HCEC 1CT (cell line): ENCODE data around the gene CD3D.

Source experiments
- DNase-seq: peaks from one replicate; pipeline ENCODE4 v3.0.0-alpha.2; 2017

Gene CD3D

GRCh38 chr11:118342503-118343161, at the start of gene CD3D:
TSS of gene CD3D (minus strand) at chr11:118342705. CDS start at chr11:118342607, 98 bp downstream.
- DNase-seq = no peak

GRCh38 chr11:118383657-118384056, 41.2 kb upstream of the CD3D start:
- no peak for DNase-seq

GRCh38 chr11:118382954-118383353, 40.4 kb upstream of the CD3D start:
- no peak for DNase-seq

- no peak for DNase-seq
These were observed 38.1 kb upstream of the CD3D start for GRCh38 chr11:118380571-118380970.

- DNase-seq = no peak
These were observed 37.0 kb upstream of the CD3D start for GRCh38 chr11:118379497-118379896.

DNA sequence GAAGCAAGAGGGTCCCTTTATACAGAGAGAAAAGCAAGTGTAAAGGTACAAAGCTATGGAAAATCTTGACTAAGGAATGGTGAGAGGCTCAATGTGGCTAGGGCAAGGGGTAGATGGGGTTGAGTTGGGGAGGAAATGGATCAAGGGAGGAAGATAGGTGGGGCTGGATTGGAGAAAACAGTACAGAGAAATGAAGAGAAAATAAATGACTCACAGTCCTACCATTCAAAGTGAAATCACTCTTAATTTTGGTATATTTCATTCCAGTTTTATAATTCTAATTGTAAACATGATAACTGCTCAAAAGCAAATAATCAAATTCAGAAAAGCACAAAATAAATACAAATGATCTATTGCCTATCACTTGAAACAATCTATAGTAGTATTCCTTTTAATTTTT, 33.5 kb upstream of the CD3D start:
- DNase-seq = no peak

GRCh38 chr11:118374729-118375128, 32.2 kb upstream of the CD3D start:
- no peak for DNase-seq

GRCh38 chr11:118373871-118374270, 31.4 kb upstream of the CD3D start:
- no peak for DNase-seq

GRCh38 chr11:118373263-118373662, 30.8 kb upstream of the CD3D start:
- no peak for DNase-seq

DNA sequence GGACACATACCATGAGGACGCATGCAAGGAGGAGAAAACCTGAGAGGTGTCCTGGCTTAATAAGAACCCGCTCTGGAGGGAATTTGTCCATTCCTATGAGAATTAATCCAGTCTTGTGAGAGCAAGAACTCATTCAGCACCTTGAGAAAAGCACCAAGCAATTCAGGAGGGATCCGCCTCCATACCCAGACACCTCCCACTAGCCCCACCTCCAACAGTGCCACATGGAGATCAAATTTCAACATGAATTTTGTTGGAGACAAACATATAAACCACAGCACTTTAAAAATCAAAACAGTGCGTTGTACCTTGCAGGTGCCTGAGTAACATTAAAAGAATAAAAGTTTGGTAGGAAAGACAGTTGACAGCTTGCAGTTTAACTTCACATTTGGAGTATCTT, 28.3 kb upstream of the CD3D start:
- DNase-seq = no peak

GRCh38 chr11:118366287-118366686, 23.8 kb upstream of the CD3D start:
- DNase-seq = no peak

DNA sequence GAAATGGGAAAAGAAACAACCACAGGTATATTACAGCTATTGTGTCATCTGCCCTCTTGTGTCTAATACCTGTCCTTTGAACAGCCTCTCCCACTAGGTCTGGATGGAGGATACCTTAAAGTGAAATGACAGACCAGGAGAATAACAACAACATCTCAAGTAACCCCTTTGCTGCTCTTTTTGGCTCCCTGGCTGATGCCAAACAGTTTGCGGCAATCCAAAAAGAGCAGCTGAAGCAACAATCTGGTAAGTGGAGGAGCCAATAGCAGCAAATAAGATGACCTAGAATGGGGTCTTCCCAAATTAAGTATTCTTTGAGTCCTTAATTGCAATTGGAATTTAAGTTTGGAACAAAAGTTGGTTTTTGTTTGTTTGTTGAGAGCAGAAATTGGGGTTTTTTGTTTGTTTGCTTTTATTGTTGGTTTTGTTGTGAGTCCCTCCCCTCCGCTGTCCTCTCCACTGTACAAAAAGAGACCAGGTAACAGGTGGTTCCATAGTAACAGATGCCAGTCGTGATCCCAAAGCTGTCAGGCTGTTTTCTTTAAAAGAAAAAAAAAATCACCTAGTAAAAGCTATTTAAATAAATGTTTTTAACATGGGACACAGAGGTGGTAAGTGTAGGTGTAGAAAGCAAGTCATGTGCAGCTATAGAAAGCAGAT, 22.6 kb upstream of the CD3D start:
- no peak for DNase-seq

GRCh38 chr11:118359295-118359958, 16.9 kb upstream of the CD3D start, which contains the start of gene UBE4A:
TSS of gene UBE4A (plus strand) at chr11:118359600. CDS start at chr11:118365081, 5,481 bp downstream.
- DNase-seq = peak; percentile 86

- DNase-seq = no peak
These were observed 15.6 kb upstream of the CD3D start for GRCh38 chr11:118358071-118358470.

GRCh38 chr11:118353084-118353710, 10.7 kb upstream of the CD3D start:
- no peak for DNase-seq

DNA sequence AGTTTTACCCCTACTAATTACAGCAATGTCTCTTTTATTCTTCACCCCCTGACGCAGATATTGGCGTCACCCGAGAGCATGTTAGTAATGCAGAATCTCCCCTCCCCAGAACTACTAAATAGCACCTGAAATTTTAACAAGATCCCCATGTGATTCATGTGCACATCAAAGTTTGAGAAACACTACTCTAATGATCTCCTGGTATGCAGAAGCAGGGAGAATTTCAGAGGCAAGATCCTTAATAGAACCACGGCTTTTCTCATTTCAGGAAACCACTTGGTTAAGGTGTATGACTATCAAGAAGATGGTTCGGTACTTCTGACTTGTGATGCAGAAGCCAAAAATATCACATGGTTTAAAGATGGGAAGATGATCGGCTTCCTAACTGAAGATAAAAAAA, 7.0 kb upstream of the CD3D start:
- no peak for DNase-seq

- no peak for DNase-seq
These were observed 1.5 kb upstream of the CD3D start, which contains the start of gene CD3G for GRCh38 chr11:118343981-118344515. TSS of gene CD3G (plus strand) at chr11:118344344. CDS start at chr11:118344424, 80 bp downstream.

- DNase-seq = no peak
These were observed 743 bp upstream of the CD3D start for GRCh38 chr11:118343248-118343647.

DNA sequence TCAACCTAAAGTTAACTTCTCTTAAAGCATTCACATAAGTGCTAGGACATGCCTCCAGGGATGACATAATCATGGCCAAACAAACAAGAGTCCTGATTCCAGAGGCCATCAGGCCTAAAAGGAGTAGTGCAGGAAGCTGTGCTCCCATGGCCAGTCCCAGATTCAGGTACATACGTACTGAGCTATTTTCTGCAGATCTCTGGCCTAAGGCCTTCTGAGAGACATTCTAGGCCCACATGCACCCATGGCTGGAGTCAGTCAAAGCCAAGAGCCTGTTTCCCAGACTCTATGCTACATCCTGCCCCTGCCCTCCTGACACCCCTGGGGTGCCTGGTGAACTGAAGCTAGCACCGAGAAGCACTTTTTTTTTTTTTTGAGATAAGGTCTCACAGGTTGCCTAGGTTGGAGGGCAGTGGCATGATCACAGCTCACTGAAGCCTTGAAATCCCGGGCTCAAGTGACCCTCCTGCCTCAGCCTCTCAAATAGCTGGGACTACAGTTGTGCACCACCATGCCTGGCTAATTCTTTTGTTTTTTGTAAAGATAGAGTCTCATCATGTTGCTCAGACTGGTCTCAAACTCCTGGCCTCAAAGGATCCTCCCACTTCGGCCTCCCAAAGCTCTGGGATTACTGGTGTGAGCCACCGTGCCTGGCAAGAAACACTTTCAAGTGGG, 553 bp downstream of the CD3D start:
- DNase-seq = no peak

- no peak for DNase-seq
These were observed 1.2 kb downstream of the CD3D start for GRCh38 chr11:118341261-118341660.

GRCh38 chr11:118340449-118340848, 2.1 kb downstream of the CD3D start:
- no peak for DNase-seq

- DNase-seq = no peak
These were observed 3.1 kb downstream of the CD3D start for GRCh38 chr11:118339281-118339961.
